ENCODE results near the gene CEP72.
"Not testable (repeated sequence)": the region's sequence is repeated elsewhere in the genome, so short reads cannot be mapped to it uniquely, and the experiment has no call there.

CEP72 gene

DNA sequence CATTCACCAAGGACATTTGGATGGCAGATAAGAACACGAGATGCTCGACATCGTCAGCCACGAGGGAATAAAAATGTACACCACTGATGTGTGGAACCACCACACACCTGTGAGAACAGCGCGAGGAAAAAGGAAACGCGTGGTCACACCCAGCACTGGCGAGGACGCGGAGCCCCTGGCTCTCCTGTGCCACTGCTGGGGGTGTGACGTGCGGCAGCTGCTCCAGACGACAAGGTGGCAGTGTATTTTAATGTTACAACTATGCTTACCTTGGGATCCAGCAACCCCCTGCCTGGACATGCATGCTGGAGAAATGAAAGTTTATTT, 13.6 kb upstream of the CEP72 start:
- no peak for DNase-seq (ENCODE audit: low spot score)

GRCh38 chr5:600886-601541, 11.1 kb upstream of the CEP72 start:
- no peak for DNase-seq (ENCODE audit: low spot score)

- DNase-seq (ENCODE audit: low spot score) = no peak
Measured at GRCh38 chr5:601771-602465, 10.2 kb upstream of the CEP72 start.

- no peak for DNase-seq (ENCODE audit: low spot score)
Measured at GRCh38 chr5:602466-603035, 9.6 kb upstream of the CEP72 start.

GRCh38 chr5:603081-603998, 8.8 kb upstream of the CEP72 start:
- DNase-seq (ENCODE audit: low spot score) = no peak

DNA sequence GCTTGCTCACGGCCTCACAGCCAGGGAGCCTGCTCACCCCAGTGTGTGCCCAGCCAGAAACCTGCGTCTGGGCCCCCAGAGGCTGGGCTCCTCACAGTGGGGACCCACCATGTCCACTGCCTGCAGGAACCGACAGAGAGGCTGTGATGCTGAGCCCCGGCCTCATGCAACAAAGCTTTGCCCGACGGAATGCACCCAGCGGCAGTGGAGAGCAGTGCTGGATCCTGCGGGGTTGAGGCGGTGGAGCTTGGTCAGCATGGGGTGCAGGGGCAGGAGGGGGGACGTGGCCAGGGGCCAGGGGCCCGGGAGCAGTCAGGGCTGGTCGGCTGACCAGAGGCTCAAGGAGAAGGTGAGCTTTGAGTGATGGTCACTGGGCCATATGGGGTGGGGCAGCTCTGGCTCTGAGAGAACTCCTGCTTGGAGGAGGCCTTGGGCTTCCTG, 7.7 kb upstream of the CEP72 start:
- DNase-seq (ENCODE audit: low spot score) = no peak

DNA sequence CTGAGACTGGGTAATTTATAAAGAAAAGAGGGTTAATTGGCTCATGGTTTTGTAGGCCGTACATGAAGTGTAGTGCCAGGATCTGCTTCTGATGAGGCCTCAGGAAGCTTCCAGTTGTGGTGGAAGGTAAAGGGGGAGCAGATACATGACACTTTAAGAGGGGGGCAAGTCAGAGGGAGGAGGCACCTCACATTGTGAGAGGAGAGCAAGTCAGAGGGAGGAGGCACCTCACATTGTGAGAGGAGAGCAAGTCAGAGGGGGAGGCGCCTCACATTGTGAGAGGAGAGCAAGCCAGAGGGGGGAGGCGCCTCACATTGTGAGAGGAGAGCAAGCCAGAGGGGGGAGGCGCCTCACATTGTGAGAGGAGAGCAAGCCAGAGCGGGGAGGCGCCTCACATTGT, 7.0 kb upstream of the CEP72 start:
- not testable (repeated sequence) for DNase-seq (ENCODE audit: low spot score)

- DNase-seq (ENCODE audit: low spot score) = no peak
Measured at GRCh38 chr5:606061-606460, 6.1 kb upstream of the CEP72 start.

DNA sequence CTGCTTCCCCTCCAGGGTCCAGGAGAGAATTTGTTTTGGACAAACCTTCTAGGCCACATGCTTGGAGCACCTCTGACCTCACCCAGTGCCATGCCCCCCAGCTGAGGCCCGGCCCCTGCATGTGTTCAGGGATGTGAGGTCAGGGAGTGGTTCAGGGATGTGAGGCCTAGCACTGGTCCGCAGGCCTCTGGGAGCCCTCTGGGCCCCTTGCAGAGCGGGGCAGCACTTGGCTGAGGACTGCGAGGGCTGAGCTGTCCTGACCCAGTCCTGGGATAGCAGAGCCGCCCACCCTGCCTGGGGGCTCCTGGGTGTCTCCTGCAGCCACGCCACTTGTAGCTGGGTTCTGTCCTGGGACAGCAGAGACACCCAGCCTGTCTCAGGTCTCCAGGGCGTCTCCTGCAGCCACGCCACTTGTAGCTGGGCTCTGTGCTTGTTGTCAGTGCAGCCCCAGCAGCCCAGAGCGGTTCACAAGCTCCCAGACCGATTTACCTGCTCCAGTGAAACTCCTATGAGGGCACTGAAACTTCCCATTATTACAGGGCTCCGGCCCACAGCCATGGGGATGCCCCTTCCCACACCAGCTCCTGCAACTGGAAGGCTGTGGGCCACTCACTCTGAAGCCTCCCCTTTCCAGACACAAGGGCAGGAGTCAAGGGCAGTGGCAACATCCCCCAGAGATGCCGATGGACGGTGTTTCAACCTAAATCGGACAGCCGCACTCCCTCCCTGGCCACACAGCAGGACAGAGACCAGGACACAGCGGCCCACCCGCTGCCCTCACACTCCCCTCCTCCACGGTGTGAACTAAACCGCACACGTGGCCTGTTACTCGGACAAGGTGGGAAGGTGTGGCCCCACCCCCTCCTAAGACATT, 5.4 kb upstream of the CEP72 start:
- DNase-seq (ENCODE audit: low spot score) = no peak

- DNase-seq (ENCODE audit: low spot score) = no peak
Measured at GRCh38 chr5:607541-608428, 4.4 kb upstream of the CEP72 start.

DNA sequence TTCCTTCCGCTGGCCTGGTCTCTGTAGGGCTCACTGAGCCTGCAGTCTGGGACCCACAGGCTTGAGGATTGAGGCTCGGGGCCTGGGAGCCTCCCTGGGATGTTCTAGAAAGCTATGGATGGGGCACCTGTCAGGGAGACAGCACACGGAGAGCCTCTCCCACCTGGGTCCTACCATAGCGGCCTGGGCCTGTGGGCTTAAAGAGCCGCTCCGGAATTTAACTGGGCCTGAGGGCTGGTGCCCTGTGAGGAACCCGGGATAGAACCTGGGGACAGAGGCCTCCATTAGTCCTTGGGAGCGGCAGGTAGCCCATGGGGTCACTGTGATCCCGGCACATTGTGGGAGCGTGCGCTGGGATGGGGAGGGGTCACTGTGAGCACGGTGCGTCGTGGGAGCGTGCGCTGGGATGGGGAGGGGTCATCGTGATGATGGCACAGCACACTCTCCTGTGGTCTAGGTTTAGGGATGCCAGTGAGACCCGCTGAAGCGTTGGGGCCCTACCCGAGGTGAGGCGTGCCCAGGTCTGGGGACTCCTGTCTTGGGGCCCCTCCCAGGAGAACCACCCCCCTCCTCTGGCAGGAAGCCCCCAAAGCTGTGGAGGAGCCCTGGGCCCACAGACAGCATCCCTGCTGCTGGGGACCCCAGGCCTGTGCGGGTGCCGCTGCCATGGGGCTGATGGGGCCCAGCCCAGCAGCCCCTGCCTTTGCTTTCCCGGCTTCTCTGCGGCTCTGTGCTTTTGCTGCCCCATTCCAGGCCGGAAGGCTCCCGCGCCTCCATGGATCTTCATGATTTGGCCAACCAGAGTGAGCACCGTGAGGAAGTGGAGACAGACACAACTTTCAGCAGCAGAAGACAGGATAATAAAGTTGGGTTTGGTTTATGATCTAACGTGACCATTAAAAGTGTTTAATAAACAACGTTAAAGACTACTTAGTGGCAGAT, 3.4 kb upstream of the CEP72 start:
- no peak for DNase-seq (ENCODE audit: low spot score)

DNA sequence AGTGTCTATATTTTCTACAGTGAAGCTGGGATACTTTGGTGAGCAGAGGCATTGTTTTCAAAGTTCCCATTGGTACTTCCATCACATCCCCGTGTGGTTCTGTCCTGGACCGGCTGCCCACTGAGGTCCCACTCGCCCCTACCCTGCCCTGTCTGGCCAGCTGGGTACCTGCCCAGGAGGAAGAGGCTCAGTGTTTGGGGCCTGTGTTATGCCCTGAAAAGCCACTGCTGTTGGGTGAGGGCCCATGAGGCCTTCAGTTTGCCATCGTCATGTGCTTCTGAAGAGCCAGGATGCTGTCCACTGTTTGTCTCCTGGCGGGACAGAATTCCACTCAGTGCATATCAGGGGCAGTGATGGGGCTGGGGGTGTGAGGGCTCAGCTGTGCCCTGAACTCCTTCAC, 2.6 kb upstream of the CEP72 start:
- no peak for DNase-seq (ENCODE audit: low spot score)

- DNase-seq (ENCODE audit: low spot score) = no peak
Measured at GRCh38 chr5:610011-610743, 2.0 kb upstream of the CEP72 start.

GRCh38 chr5:610744-611730, 1.1 kb upstream of the CEP72 start:
- DNase-seq (ENCODE audit: low spot score) = no peak

DNA sequence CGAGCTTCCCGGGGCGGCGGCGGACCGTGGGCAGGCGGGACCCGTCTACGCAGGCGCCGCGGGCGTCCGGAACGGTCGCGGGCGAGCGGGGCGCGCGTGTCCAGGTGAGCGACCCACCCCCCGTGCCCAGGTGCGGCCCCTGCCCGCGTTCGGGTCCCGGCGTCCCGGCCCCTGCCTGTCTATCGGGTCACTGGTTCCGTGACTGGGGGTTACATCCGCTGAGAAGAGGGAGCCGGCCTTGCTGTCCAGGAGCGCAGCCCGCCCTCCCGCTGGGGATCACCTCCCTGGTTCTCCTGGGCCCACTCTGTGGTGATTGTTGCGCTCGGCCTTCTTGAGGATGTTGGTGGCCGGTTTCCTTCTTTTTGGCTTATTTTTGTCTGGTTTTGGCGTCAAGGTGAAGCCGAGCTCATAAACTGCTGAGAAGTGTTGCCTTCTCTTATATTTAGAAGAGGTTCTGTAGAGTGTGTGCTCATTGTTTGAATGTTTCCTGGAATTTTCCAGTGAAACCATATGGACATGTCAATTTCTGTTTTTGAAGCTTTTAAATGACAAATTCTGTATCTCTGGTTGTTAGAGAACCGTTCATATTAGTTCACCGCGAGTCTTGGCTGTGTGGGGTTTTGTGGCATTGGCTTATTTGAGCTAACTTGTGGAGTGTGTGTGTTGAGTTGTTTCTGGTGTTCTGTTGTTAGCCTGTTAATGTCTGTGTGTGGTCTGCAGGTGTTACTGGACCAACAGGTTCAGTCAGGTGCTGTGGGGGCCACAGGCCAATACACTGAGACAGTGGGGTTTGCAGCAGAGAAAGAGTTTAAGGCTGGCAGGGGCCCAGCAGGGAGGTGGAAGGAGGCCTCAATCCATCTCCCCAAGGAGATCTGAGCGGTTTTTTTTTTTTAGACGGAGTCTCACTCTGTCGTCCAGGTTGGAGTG, 621 bp downstream of the CEP72 start:
- DNase-seq (ENCODE audit: low spot score) = peak; percentile 13

DNA sequence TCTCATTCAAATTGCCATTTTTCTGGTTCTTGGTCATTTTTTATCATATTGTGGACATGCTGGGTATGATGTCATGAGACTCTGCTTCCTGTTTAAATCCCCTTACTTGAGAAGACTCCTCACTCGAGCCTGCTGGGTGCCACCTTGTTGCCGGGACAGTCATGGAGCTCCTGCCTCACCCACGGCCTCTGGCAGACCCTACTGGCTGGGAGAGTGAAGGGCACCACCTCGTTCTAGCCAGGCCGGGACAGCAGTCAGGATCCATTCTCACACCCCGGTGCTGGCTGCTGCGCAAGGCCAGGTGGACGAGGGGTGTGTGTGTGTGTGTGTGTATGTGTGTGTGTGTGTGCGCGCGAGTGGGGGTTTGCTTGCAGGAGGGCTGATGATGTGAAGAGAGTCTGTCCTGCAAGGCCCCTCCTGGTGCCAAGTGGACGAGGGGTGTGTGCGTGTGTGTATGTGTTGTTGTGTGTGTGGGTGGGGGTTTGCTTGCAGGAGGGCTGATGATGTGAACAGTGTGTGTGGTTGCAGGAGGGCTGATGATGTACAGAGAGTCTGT, 4.4 kb downstream of the CEP72 start:
- no peak for DNase-seq (ENCODE audit: low spot score)
